ENCODE results near the gene KCNK2. TPM values are rescaled to one million over a fixed set of nuclear protein-coding genes. Genes with fewer than 3 reads are reported as not detected.
A peak's percentile ranks its signal among the peaks of the same experiment; 100 is the strongest.

The KCNK2 gene
- total RNA-seq, 1 donor from 2014 or later: 0.26 TPM

DNA sequence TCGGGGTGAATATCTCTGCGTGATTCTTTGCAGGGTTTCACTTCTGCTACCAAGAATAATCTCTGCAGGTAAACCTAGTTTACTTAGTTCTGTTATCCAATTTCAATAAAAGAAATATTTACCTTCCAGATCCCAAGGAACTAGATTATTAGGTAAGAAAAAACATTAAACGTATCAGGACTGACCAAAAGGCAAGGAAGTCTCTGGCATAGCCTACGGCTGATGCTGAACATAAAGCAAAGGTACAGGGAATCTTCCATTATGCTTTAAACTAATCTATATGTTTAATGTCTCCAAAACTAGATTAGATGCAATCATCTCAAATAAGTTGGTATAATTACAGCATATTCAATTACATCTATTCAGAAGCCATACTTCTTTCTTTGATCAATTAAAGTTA is 168.9 kb downstream of the KCNK2 start:
- DNase-seq (ENCODE audit: low read depth in 2 of 2): no peak

GRCh38 chr1:215252164-215252563 is 169.6 kb downstream of the KCNK2 start:
- DNase-seq (ENCODE audit: low read depth in 2 of 2): no peak

DNA sequence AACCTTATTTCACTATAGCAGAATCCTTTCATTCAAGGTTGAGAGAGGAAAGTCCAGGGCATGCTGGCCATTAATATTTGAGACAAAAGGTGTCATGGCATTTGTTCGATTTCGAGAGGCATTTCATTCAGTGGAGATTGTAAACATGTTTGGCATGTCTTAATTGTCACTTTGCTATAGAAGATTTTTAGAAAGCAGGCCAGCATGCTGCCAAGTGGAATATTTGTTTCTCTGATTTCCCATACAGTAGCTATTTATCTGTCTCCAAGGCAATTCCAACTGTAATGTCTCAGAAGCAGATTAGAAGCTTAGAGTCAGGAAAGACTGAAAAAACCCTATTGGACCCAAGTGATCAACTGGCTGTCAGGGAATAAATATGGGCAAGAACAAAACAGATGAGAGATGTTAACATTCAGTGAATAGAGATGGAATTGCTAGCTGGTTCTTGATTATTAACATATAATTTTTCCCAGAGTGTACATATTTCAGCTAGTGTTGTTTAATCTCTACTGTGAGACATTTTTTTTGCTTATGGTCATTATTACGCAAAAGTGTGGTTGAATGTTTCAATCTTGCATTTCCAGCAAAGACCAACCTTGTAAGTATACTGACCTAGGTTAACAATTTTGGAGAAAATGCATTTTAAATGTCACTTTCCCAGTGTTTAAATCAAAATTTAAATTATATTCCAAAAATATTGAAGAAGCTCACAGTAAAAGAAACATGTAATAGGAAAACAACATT is 174.6 kb downstream of the KCNK2 start:
- DNase-seq (ENCODE audit: low read depth in 2 of 2): no peak

- DNase-seq (ENCODE audit: low read depth in 2 of 2): no peak
Measured at GRCh38 chr1:215260711-215261110, 178.2 kb downstream of the KCNK2 start.

DNA sequence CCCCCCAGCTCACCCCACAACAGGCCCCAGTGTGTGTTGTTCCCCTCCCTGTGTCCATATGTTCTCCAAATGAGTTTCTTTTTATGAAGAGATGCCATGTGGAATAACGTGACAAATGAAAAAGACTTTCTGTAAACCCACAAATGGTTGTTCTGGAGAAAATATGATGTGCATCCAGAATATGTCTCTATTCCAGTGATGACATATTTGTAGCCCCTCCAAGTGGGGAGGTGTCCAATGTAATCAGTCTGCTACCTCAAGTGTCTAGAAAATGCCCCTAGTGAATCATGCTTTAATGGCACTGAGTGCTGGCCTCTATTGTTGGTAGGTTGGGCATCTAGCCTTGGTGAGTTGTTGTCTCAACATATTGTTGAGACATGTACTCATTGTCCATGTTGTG is 179.6 kb downstream of the KCNK2 start:
- DNase-seq (ENCODE audit: low read depth in 2 of 2): no peak

GRCh38 chr1:215263636-215264035 is 181.1 kb downstream of the KCNK2 start:
- no peak for DNase-seq (ENCODE audit: low read depth in 2 of 2)

GRCh38 chr1:215264649-215265048 is 182.1 kb downstream of the KCNK2 start:
- no peak for DNase-seq (ENCODE audit: low read depth in 2 of 2)

DNA sequence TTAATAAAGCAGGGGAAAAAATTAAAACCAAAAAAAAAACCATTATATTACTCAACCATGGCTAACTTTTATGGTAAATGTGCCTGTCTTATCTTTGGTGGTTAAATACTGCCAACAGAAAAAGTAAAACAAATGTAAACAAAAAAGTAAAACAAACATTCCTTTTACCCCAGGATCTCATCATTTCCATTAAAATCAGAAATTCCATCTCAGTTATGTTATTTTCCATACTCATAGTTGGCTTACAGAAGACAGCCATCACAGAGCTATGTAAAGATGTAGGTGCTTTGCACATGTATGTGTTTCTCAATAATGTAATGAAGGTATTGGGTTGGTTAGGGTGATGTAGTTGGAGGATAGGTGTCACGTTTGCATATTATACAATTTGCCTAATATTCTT is 185.0 kb downstream of the KCNK2 start:
- DNase-seq (ENCODE audit: low read depth in 2 of 2): no peak

- no peak for DNase-seq (ENCODE audit: low read depth in 2 of 2)
Measured at GRCh38 chr1:215269955-215270354, 187.4 kb downstream of the KCNK2 start.

- peak in 1 of 2 donors; percentile 62 for DNase-seq (ENCODE audit: low read depth in 2 of 2)
Measured at GRCh38 chr1:215273838-215274516, 191.4 kb downstream of the KCNK2 start.

DNA sequence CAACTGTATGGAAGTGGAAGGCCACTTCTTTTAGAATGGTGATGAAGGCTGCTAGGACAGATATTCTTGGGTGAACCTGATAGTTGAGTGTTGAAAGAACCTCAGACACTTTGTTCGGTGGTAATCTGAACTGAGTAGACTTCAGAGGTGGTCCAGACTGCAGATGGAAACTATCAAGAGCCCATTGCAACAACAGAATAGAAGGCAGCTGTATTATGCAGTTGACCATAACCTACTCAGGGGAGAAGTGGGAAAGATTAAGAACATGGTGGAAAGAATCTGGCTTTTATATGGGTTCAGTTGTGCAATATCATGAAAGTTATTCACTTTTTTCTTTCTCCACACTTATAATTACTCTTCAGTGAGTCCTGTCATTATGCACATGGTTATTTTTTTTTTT is 194.0 kb downstream of the KCNK2 start:
- DNase-seq (ENCODE audit: low read depth in 2 of 2): no peak

GRCh38 chr1:215277532-215277931 is 195.0 kb downstream of the KCNK2 start:
- peak in 1 of 2 donors; percentile 34 for DNase-seq (ENCODE audit: low read depth in 2 of 2)

GRCh38 chr1:215279682-215280081 is 197.1 kb downstream of the KCNK2 start:
- peak in 1 of 2 donors; percentile 14 for DNase-seq (ENCODE audit: low read depth in 2 of 2)

GRCh38 chr1:215282557-215282956 is 200.0 kb downstream of the KCNK2 start:
- peak; percentile 15 to 57 for DNase-seq (ENCODE audit: low read depth in 2 of 2)

DNA sequence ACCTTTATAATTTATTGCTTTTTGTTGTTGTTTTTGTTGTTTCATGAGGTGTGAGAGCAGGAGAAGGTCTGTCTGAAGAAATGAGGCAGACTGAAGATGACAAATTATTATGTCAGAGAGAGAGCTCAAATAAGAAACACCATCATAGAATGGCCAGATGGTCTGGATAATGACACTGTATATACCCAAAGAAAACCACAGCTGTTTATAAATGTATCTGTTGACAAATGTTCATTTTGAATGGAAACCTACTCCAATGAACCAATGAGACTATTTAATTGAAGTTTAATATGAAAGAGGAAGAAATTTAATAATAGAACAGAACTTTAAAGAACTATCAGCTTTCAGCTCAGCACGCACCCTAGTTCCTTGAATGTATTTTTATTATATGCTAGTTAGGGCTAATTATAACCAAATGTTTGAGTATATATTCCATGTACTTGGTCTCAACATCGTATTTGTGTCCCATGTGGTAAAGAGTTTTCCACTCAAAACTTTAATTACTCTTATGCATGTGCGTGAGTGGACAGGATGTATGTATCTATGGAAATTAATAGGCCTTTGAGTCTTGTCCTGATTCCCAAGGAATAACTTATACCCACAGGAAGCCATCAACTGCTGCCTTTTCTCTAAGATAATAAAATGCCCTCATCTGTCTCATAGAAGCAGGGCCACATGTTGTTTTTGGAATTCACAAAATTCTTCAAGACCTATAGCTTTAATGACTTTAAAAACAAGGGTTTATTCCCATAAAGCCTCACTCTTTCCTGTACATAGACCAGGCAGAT is 202.7 kb downstream of the KCNK2 start:
- DNase-seq (ENCODE audit: low read depth in 2 of 2): no peak
